Measurements from ENCODE around the gene TBL3.

The TBL3 gene

GRCh38 chr16:1963806-1964505 is 7.9 kb upstream of the TBL3 start:
- peak; percentile 57 for DNase-seq (ENCODE audit: low spot score)

GRCh38 chr16:1964506-1965395 is 7.1 kb upstream of the TBL3 start, which contains the start of gene RPS2:
TSS of gene RPS2 (minus strand) at chr16:1964826. CDS start at chr16:1964625, 201 bp downstream.
- DNase-seq (ENCODE audit: low spot score), result peak; percentile 98

GRCh38 chr16:1965396-1966001 is 6.4 kb upstream of the TBL3 start:
- no peak for DNase-seq (ENCODE audit: low spot score)

GRCh38 chr16:1966460-1966859 is 5.4 kb upstream of the TBL3 start, which contains the start of gene RNF151:
TSS of gene RNF151 (plus strand) at chr16:1966856. CDS start at chr16:1966882, 26 bp downstream.
- no peak for DNase-seq (ENCODE audit: low spot score)

GRCh38 chr16:1968146-1968953 is 3.5 kb upstream of the TBL3 start:
- no peak for DNase-seq (ENCODE audit: low spot score)

- no peak for DNase-seq (ENCODE audit: low spot score)
Observed at GRCh38 chr16:1972490-1972877, 631 bp downstream of the TBL3 start.

- DNase-seq (ENCODE audit: low spot score), result no peak
Observed at GRCh38 chr16:1973461-1974156, 1.8 kb downstream of the TBL3 start.

GRCh38 chr16:1974157-1975070 is 2.6 kb downstream of the TBL3 start:
- no peak for DNase-seq (ENCODE audit: low spot score)

- DNase-seq (ENCODE audit: low spot score), result no peak
Observed at GRCh38 chr16:1975432-1976215, 3.8 kb downstream of the TBL3 start.

- DNase-seq (ENCODE audit: low spot score), result no peak
Observed at GRCh38 chr16:1976216-1976520, 4.3 kb downstream of the TBL3 start.

GRCh38 chr16:1976951-1977874 is 5.4 kb downstream of the TBL3 start:
- DNase-seq (ENCODE audit: low spot score), result no peak

- DNase-seq (ENCODE audit: low spot score), result no peak
Observed at GRCh38 chr16:1977875-1978268, 6.0 kb downstream of the TBL3 start.

GRCh38 chr16:1978476-1979120 is 6.7 kb downstream of the TBL3 start:
- no peak for DNase-seq (ENCODE audit: low spot score)

- no peak for DNase-seq (ENCODE audit: low spot score)
Observed at GRCh38 chr16:1979271-1980029, 7.6 kb downstream of the TBL3 start.

GRCh38 chr16:1980030-1980769 is 8.3 kb downstream of the TBL3 start:
- no peak for DNase-seq (ENCODE audit: low spot score)

GRCh38 chr16:1980770-1981087 is 8.9 kb downstream of the TBL3 start:
- no peak for DNase-seq (ENCODE audit: low spot score)

Data from SK-N-DZ (cell line).